GM13976 (cell line): ENCODE data around the gene LXN.
A peak's percentile ranks its signal among the peaks of the same experiment; 100 is the strongest.

Experiments used
- DNase-seq: peaks from one replicate; pipeline ENCODE4 v3.0.0; 2012; ENCODE audit warnings: low spot score
- in situ Hi-C: fragments of 300-500 bp; cut with MboI; formaldehyde crosslinking; loops from one replicate; pipeline ENCODE4 v1.12.0; 2022; ENCODE audit warnings: low sequenced_read_pairs, mixed read lengths, inconsistent platforms; ENCODE audit not compliant: unreplicated experiment
- TF ChIP-seq, protein P1 (sequence below): IDR thresholded peaks from 2 replicates; pipeline ENCODE4 v1.5.1; 2012; ENCODE audit warnings: borderline replicate concordance, mild to moderate bottlenecking; ENCODE audit not compliant: insufficient read depth; ENCODE audit errors: extremely low read depth, missing control alignments, control extremely low read depth

The LXN gene, protein sequence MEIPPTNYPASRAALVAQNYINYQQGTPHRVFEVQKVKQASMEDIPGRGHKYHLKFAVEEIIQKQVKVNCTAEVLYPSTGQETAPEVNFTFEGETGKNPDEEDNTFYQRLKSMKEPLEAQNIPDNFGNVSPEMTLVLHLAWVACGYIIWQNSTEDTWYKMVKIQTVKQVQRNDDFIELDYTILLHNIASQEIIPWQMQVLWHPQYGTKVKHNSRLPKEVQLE

DNA sequence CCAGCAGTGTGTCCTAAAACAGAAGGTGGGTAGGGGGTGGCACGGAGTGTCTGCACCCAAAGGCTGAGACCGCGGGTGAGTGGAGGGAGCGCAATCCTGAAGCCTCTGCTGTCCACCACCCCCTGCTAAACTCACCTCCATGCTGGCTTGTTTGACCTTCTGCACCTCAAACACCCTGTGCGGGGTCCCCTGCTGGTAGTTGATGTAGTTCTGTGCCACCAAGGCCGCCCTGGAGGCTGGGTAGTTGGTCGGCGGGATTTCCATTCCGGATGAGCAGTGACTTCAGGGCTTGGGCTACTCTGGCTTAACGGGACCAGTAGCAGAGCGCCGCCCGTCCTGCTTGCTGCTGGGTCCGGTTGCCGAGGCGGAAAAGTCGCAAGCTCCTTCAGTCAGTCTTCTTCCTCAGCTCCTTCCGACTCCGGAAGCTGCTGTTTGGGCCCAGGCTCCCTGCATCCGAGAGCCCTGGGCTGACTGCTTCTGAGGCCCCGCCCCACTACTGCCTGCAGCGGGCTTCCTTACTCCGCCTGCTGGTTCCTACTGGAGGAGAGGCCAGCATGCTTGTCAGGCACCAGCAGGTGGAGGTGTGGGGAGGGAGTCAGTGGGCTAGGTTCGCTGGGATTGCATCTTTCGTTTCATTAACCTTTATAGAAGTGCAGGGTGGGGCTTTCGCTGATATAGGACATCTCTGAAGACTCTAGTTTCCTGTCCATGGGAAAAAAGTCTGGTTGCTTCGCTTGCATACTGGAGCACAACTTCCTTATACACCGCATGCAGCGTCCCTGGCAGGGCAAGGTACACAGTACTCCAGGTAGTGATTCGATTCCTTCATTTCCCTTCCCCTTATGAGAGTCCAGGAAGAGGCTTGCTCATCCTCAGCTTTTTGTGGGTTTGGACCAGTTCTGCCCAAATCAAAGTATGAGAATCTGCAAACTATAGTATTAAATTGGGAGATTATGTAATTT, at the start of gene LXN:
LXN (minus strand) TSS at position 434 of the 962 bp plus-strand sequence; CDS start at position 264, 170 bp downstream.
- TF ChIP-seq, protein P1, sequence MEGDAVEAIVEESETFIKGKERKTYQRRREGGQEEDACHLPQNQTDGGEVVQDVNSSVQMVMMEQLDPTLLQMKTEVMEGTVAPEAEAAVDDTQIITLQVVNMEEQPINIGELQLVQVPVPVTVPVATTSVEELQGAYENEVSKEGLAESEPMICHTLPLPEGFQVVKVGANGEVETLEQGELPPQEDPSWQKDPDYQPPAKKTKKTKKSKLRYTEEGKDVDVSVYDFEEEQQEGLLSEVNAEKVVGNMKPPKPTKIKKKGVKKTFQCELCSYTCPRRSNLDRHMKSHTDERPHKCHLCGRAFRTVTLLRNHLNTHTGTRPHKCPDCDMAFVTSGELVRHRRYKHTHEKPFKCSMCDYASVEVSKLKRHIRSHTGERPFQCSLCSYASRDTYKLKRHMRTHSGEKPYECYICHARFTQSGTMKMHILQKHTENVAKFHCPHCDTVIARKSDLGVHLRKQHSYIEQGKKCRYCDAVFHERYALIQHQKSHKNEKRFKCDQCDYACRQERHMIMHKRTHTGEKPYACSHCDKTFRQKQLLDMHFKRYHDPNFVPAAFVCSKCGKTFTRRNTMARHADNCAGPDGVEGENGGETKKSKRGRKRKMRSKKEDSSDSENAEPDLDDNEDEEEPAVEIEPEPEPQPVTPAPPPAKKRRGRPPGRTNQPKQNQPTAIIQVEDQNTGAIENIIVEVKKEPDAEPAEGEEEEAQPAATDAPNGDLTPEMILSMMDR = peak; percentile 81
- peak; percentile 91 for DNase-seq
- in situ Hi-C loops = no loop called here

DNA sequence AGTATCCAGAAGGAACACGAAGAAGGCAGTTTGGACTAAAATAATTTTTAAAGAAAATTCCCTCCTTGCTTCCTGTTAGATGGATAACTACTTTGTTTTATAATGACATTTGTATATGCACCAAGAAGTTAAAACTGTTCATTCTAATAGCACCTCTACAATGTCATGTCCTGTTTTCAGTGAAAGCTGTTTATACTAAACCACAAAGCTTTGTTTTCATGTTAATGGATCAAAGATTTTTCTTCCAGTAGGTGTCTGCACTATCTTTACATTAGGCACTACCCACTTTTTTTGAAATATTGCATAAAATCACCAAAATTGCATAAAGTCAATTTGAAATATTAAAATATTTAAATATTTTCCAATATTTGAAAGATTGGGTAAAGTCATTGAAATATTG, 49.7 kb upstream of the LXN start:
- no peak for DNase-seq
- in situ Hi-C loops = loop anchor here (10.0 kb wide), 1 partner anchor 73 kb away; no protein-coding TSS in a partner anchor
- TF ChIP-seq, protein P1 = no peak

DNA sequence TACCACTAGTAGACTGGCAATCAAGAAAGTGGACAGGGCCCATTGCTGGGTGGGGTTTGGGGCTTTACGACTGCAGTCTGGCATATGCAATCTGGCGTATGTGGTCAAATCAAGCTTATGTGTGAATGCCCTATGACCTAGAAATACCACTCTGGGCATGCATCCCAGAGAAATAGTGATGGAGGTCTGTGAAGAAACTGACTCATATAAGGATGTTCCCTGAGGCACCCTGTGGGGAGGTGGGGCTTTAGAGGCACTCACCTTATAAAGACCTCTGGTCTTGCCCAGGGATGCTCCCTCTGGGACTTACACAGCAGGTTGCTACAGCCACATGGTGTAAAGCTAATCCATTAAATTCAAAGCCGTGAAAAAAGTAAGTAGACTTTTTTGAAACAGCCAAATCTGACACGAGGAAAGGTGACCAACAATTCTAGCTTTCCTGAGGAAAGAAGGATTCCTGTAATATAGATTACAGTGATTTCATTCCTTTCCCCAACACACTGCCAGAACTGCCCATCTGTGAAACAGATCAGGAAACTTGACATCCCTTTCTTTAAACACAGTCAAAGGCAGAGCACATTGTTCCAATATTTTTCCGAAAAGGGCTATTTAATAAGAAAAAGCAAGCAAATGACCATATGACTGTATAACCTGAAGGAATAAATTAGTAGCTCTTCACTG, 46.2 kb upstream of the LXN start:
- DNase-seq = no peak
- TF ChIP-seq, protein P1 = no peak

DNA sequence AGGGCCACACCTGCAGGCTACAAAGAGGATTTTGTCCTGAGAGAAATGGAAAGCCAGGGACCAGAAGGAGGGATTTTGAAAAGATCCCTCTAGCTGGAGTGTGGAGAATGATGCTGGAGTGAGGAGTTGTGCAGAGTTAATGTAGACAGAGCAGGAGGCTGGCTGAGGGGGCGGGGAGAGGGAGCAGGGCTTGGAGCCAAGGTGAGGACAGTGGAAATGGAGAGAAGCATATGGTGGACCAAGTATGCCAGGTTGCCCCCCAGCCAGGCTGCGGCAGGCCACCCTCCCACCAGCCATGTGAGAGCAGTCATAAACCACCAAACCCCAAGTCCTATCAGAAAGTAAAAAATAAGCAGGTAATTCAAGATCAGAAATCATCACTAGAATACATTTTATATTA, 45.1 kb upstream of the LXN start:
- no peak for DNase-seq
- TF ChIP-seq, protein P1 = no peak
- in situ Hi-C loops = no loop called here

More for the DNA sequence above, 46.2 kb upstream of the LXN start:
- in situ Hi-C loops = no loop called here

DNA sequence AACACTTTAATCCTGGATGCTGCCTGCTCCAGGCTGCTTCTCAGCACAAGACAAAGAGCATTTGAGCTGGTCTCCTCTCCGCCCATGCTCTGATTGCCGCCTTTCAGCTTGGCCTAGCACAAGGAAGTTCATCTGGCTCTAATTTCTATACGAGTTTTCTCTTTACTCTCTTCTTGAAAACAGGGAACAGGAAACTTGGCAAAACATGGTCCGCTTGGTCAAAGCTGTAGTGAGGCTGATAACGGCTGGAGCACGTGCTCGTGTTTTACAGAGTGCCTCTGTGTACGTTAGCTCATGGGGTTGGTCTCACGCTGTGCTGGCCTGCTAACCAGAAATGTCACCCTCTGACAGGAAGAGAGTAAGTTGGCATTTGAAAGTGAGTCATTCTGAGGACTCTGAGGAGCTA, 40.6 kb upstream of the LXN start:
- no peak for DNase-seq
- TF ChIP-seq, protein P1 = no peak
- in situ Hi-C loops = no loop called here

DNA sequence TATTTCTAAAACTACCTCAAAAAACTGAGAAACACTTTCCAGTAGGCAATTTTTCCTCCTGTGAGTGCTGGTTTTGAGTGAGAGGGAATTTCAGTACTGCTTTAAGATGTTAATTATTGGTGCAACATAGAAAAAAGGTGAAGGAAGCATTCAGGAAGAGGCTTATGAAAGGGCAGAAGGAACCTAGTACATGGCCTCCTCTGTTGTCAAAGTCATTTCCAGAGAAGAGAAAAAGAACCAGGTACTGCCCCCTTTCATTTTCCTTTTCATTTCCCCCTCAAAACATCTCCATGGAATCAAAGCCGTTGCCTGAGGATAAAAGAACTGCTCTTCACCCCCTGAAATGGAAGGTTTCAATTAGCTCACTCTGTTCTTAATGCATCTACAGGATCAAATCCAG, 40.0 kb upstream of the LXN start:
- DNase-seq = no peak
- TF ChIP-seq, protein P1 = no peak
- in situ Hi-C loops = no loop called here
